KMS-11 (cell line): ENCODE measurements around the gene PCYT2.

Experiments used
- H2AFZ ChIP-seq: fragments of 200-600 bp; sonication (generic); 2 replicates; pipeline ENCODE4 v1.6.1; 2016; ENCODE audit warnings: antibody characterized with exemption, mixed run types, low read depth
- H3K27ac ChIP-seq: fragments of 200-600 bp; sonication (generic); 2 replicates; pipeline ENCODE4 v1.6.1; 2016; ENCODE audit warnings: mild to moderate bottlenecking, mixed run types
- H3K27me3 ChIP-seq: fragments of 200-600 bp; sonication (generic); 2 replicates; pipeline ENCODE4 v1.6.1; 2017; ENCODE audit warnings: mild to moderate bottlenecking, low read depth, mixed run types, moderate library complexity; ENCODE audit not compliant: insufficient read depth
- H3K36me3 ChIP-seq: fragments of 200-600 bp; sonication (generic); 2 replicates; pipeline ENCODE4 v1.6.1; 2017; ENCODE audit warnings: mild to moderate bottlenecking, mixed run types; ENCODE audit not compliant: insufficient read depth
- H3K4me1 ChIP-seq: fragments of 200-600 bp; sonication (generic); 2 replicates; pipeline ENCODE4 v1.6.1; 2016; ENCODE audit warnings: mild to moderate bottlenecking, low read depth, mixed run types; ENCODE audit not compliant: poor library complexity, severe bottlenecking
- H3K4me2 ChIP-seq: fragments of 200-600 bp; sonication (generic); 2 replicates; pipeline ENCODE4 v1.7.0; 2016; ENCODE audit warnings: mild to moderate bottlenecking, mixed run types
- H3K4me3 ChIP-seq: fragments of 200-600 bp; sonication (generic); IDR thresholded peaks from 2 replicates; pipeline ENCODE4 v1.6.1; 2017; ENCODE audit warnings: low read depth, low read length, mixed read lengths; ENCODE audit not compliant: insufficient read depth
- H3K79me2 ChIP-seq: fragments of 200-600 bp; sonication (generic); 2 replicates; pipeline ENCODE4 v1.6.1; 2016; ENCODE audit warnings: low read depth, mixed run types; ENCODE audit not compliant: insufficient read depth
- H3K9ac ChIP-seq: fragments of 200-600 bp; sonication (generic); 2 replicates; pipeline ENCODE4 v1.6.1; 2016; ENCODE audit warnings: mild to moderate bottlenecking, mixed run types
- H4K20me1 ChIP-seq: fragments of 200-600 bp; sonication (generic); 2 replicates; pipeline ENCODE4 v1.6.1; 2016; ENCODE audit warnings: mild to moderate bottlenecking, mixed run types; ENCODE audit not compliant: insufficient read depth
- CTCF ChIP-seq: fragments of 200-600 bp; sonication (generic); conservative IDR thresholded peaks from 2 replicates; pipeline ENCODE4 v1.6.1; 2017; ENCODE audit warnings: low read depth, mild to moderate bottlenecking, antibody characterized with exemption, low read length, moderate library complexity, mixed read lengths

The PCYT2 gene

GRCh38 chr17:81939881-81940385, 28.7 kb upstream of the PCYT2 start:
- no peaks in the 10 kb centered on the region for H4K20me1 ChIP-seq
- H3K9ac ChIP-seq: no peak overlapping the region
- peaks cover 14% of the 10 kb centered on the region; the same call in 1 of the 2 replicates for H3K79me2 ChIP-seq
- H2AFZ ChIP-seq: no peak overlapping the region
- peaks cover 18% of the 10 kb centered on the region for H3K4me1 ChIP-seq
- no peak overlapping the region for H3K4me2 ChIP-seq
- TF ChIP-seq CTCF: no peak
- H3K36me3 ChIP-seq: no peaks in the 10 kb centered on the region
- no peak overlapping the region for H3K4me3 ChIP-seq
- H3K27me3 ChIP-seq: peaks cover 10% of the 10 kb centered on the region; the same call in 1 of the 2 replicates
- H3K27ac ChIP-seq: no peak overlapping the region

- Histone ChIP-seq H3K27ac (no peak overlapping the region), H3K79me2 (peaks cover 14% of the 10 kb centered on the region; the same call in 1 of the 2 replicates), H3K9ac (no peak overlapping the region), H2AFZ (no peak overlapping the region), H3K4me2 (no peak overlapping the region), H3K36me3 (no peaks in the 10 kb centered on the region), H3K27me3 (peaks cover 7% of the 10 kb centered on the region; the same call in 1 of the 2 replicates), H3K4me1 (peaks cover 18% of the 10 kb centered on the region), H3K4me3 (no peak overlapping the region), H4K20me1 (no peaks in the 10 kb centered on the region)
- TF ChIP-seq CTCF: no peak
Observed at GRCh38 chr17:81939218-81939617, 28.0 kb upstream of the PCYT2 start.

GRCh38 chr17:81935709-81936084, 24.5 kb upstream of the PCYT2 start:
- Histone ChIP-seq H2AFZ (no peak overlapping the region), H3K27me3 (no peaks in the 10 kb centered on the region), H3K27ac (no peak overlapping the region), H3K79me2 (peaks cover 14% of the 10 kb centered on the region; the same call in 1 of the 2 replicates), H3K4me1 (peaks cover 17% of the 10 kb centered on the region), H3K9ac (peak overlapping the region; percentile 95; the same call in 1 of the 2 replicates), H4K20me1 (no peaks in the 10 kb centered on the region), H3K4me3 (no peak overlapping the region), H3K4me2 (peak overlapping the region; percentile 99), H3K36me3 (no peaks in the 10 kb centered on the region)
- no peak for TF ChIP-seq CTCF

GRCh38 chr17:81934850-81935708, 23.9 kb upstream of the PCYT2 start:
- no peak overlapping the region for H3K4me3 ChIP-seq
- peak overlapping the region; percentile 99; the same call in 1 of the 2 replicates for H3K4me2 ChIP-seq
- no peak overlapping the region for H3K9ac ChIP-seq
- no peak overlapping the region for H2AFZ ChIP-seq
- no peaks in the 10 kb centered on the region for H4K20me1 ChIP-seq
- no peaks in the 10 kb centered on the region for H3K27me3 ChIP-seq
- no peaks in the 10 kb centered on the region for H3K36me3 ChIP-seq
- TF ChIP-seq CTCF: no peak
- no peak overlapping the region for H3K27ac ChIP-seq
- peaks cover 21% of the 10 kb centered on the region for H3K4me1 ChIP-seq
- H3K79me2 ChIP-seq: peaks cover 14% of the 10 kb centered on the region; the same call in 1 of the 2 replicates
